Stimulated activated CD4-positive, alpha-beta T cell treated with anti-CD3 and anti-CD28 coated beads, Interleukin-15, amount 100 ng/mL, for 1 hour (primary cell): ENCODE measurements around the gene CNNM4.
"Not testable (repeated sequence)": the region's sequence is repeated elsewhere in the genome, so short reads cannot be mapped to it uniquely, and the experiment has no call there.

Experiments used
- DNase-seq, 2 donors: peaks; one replicate each; pipeline ENCODE4 v3.0.0-alpha.2; 2020; ENCODE audit warnings: low read depth in 1 of 2, low spot score in 1 of 2

The CNNM4 gene

DNA sequence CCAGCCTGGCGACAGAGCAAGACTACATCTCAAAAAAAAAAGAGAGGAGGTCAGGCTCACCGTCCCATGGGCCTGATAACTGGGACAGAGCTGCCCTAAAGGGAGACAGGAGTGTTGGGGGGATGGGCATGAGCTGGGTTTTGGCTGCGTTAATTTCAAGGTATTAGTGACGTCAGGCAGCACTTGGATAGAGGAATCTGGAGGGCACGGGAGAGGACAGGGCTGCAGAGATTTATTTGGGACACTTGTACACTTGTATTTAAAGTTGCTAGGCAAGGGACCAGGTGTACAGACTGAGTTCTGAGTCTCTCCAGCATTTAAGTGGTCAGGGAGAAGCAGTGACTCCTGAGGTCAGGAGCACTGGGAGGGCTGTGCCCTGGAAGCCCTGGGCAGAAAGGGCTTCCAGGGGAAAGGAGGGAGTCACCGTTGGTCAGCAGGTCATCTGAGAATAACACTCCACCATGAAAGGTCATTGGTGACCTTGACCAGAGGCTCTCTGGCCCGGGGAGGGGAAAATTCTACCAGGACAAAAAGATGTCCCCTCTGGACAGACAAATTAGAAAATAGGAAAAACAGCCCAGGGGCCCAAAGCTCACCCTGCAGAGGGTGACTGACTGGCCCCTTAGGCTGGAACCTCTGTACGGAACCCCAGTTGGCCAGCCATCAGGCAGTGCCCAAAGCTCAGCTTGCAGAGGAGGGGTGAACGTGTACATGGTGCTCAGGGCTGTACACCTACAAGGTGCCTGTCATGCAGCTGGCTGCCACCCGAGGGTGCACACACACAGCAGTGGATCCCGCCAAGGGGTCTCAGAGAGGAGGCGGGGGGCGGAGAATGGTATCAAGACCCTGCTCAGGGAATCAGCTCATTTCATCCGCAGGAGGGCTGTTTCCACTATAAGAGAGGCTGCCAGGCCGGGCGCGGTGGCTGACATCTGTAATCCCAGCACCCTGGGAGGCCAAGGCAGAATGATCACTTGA lies 32.4 kb downstream of the CNNM4 start:
- DNase-seq, result no peak

DNA sequence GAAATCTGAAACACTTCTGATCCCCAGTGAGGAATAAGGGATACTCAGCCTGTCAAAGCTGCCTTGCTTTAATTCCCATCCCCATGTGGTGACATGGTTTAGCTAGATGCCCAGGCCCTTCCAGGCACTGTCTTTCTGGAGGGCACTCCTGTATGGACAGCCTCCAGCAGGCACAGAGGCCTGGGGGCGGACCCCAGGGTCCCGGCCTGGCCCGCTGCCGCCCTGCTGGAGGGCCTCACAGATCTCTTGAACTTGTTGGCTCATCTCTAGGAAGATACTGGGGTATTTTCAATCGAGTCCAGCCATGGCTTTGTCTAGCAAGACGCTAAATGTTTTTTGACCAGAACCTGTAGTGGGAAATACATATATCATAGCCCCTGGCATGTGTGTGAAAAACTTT lies 34.4 kb downstream of the CNNM4 start:
- DNase-seq, result no peak

GRCh38 chr2:96796497-96796896 lies 35.8 kb downstream of the CNNM4 start:
- DNase-seq, result not testable (repeated sequence)

- no peak for DNase-seq
Observed at GRCh38 chr2:96797066-96797625, 36.4 kb downstream of the CNNM4 start.

- no peak for DNase-seq
Observed at GRCh38 chr2:96798733-96799622, 38.3 kb downstream of the CNNM4 start.

GRCh38 chr2:96799623-96799935 lies 38.9 kb downstream of the CNNM4 start:
- no peak for DNase-seq

- no peak for DNase-seq
Observed at GRCh38 chr2:96800061-96801004, 39.6 kb downstream of the CNNM4 start.

- peak; percentile 46 to 60 for DNase-seq
Observed at GRCh38 chr2:96801005-96801785, 40.5 kb downstream of the CNNM4 start.

GRCh38 chr2:96801786-96802595 lies 41.3 kb downstream of the CNNM4 start:
- DNase-seq, result peak in 1 of 2 donors; percentile 30

DNA sequence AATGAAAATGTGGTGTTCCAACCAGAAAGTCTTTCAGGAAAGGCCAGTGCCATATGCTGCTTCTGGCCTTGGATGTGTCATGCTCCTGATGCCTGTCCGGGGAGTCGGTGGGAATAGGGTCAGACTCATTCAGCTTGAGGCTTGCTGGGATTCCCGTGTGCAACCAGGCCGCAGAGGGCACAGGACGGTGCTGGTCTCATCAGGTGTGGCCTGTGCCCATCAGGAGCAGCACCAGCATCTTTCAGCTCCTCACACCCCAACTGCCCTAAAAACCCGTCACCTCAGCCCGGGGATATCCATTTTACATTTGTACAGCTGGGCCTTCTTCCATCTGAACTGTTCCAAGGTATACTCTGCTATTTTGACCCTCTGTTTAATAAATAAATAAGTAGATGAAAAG lies 42.0 kb downstream of the CNNM4 start:
- no peak for DNase-seq

DNA sequence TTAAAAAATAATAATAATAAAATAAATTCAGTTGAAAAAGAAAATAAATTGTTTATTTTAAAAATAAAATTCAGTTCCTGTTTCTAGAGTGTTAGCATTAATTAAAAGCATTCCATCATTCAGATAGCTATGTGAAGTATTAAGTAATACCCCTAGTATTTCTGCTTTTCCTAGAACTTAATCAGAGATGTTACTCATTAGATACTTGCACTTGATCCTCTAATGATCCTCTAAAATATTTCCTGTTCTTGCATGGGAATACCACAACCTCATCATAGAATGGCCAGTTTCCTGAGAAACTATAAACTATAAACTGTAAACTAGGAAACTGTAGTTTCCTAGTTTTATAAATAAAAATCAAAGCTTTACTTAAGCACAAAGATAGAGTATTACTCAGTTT lies 44.3 kb downstream of the CNNM4 start:
- DNase-seq, result no peak

DNA sequence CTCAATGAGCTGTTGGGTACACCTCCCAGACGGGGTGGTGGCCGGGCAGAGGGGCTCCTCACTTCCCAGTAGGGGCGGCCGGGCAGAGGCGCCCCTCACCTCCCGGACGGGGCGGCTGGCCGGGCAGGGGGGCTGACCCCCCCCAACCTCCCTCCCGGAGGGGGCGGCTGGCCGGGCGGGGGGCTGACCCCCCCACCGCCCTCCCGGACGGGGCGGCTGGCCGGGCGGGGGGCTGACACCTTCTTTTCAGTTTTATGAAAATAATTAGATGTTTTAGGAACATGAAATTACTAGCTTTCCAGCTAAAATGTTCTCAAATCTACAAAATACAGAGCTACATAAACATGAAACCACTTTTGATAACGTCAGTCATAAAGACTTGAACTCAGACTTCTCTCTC lies 45.2 kb downstream of the CNNM4 start:
- DNase-seq, result not testable (repeated sequence)

DNA sequence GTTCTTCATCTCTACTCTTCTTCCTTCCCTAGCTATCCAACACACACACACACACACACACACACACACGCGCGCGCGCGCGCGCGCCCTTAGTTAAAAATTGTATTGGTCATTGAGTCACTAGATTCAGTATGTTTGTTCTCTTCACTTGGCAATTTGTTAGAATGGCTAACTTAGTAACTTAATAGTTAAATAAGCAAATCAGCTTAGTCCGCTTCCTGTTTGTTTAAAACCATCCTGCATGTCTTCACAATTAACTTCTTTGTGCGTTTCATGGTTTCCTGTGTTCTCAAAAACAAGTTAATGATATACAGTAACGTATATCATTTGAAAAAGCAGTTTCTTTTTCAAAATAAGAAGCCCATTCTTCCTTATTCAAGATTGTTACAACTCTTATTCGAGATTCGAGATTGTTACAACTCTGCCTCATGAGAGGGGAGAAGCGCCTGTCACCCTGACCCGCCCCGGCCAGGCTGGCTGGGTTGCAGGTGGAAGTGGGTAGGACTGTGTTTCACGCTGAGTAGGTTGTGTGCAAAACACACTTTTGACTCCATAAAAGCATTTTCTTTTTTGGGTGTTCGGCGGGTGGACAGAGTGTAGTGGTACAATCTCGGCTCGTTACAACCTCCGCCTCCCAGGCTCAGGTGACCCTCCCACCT lies 45.9 kb downstream of the CNNM4 start:
- no peak for DNase-seq

GRCh38 chr2:96807127-96807471 lies 46.4 kb downstream of the CNNM4 start:
- DNase-seq, result no peak

GRCh38 chr2:96808176-96808837 lies 47.6 kb downstream of the CNNM4 start:
- DNase-seq, result no peak

DNA sequence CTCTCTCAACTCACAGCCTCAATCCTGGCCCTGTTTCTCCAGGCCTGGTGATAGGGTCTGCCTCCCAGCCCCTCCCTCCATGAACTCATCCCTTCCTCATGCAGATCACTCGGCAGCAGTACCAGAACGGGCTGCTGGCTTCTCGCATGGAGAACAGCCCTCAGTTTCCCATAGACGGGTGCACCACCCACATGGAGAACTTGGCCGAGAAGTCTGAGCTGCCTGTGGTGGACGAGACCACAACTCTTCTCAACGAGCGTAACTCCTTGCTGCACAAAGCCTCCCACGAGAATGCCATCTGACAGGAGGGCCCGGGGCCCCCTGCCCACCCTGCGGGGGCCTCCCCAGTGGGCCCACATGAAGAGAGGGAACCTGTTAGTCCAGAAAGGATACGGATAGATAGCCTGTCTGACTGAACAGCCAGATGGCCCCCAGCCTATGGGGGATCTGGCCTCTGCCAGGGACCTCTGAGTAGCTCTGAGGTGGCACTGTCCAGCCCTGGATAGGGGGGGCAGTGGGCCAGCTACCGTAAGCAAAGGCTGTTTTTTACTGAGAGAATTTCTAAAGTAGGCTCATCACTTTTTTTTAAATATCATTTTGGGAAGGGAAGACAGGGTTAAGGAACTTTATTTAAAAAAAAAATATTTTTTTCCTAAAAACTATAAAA lies 48.6 kb downstream of the CNNM4 start:
- no peak for DNase-seq

GRCh38 chr2:96809951-96810782 lies 49.5 kb downstream of the CNNM4 start:
- DNase-seq, result no peak
